Kidney glomerular epithelial cell (primary cell): Measurements from ENCODE around the gene ADSS1.
A peak's percentile ranks its signal among the peaks of the same experiment; 100 is the strongest.

Source experiments
- DNase-seq: peaks from one replicate; lab custom pipeline; 2025; lab: John Stamatoyannopoulos, UW

Gene ADSS1

DNA sequence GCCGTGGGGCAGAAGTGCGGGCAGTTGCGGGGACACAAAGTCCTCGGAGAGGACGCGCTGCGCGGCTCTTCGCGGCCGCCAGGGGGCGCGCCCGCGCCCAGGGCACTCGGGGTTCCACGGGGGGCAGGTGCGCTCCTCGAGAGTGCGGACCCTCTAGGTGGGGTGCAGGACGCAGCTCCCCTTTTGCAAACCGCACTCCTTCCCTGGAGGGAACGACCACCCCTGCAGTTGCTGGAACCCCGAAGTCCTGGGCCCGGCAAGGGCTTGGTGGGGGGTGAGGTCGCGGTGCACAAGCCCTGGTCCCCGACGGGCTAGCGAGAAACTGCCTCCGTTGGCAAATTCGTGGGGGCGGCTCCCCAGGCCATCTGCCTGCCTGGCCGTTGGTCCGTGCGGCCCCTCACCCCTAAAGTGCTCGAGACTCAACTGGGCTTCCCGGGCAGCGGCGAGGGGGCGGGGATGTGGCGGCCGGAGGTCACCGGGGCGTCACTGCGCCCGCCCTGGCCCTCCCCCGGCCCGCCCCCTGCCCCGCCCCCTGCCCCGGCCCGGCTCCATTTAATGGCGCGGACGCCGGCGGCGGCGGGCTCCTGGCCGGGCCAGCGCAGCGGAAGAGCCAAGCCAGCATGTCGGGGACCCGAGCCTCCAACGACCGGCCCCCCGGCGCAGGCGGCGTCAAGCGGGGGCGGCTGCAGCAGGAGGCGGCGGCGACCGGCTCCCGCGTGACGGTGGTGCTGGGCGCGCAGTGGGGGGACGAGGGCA, at the start of gene ADSS1:
Gene ADSS1 (plus strand): TSS at position 579 of the 756 bp plus-strand sequence. CDS start 42 bp downstream, at position 621.
- peak; percentile 38 for DNase-seq

- no peak for DNase-seq
Measured at GRCh38 chr14:104675447-104675846, 48.6 kb upstream of the ADSS1 start.

GRCh38 chr14:104676130-104676693, 47.8 kb upstream of the ADSS1 start:
- DNase-seq, result no peak

DNA sequence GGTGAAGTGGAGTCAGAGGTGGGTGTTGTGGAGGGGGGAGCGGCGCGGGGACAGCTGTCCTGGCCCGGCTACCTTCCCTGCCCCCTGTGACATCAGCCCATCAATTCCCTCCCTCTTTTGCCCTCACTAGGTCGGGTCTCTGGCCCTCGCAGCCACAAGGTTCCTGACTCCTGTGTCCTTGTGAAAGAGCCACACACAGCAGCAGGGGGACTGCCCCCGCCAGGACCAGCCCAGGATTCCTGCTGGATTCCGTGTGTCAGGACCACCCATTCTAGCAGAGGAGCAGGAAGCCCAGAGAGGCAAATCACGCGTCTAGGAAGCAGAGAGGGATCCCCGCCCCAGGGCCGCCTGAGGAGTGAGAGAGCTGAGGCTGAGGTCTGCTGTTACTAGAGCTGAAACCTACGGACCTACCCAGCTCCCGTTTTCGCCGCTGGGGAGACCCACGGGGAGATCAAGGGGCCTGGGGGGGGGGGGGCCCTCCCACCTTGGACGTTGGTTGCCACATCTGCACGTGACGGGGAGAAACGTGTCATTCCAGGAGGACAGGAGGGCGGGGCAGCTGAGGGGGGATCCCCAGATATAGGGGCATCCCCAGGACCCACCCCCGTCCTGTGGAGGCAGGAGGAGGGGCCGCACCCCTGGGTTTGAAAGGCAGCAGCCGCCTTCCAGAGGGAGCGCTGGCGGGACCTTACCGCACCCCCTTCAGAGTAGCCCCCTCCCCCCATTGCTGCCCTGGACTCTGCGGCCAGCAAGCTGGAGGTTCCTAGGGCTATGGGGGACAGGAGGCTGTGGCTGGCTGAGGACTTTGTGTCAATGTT, 47.1 kb upstream of the ADSS1 start:
- no peak for DNase-seq

DNA sequence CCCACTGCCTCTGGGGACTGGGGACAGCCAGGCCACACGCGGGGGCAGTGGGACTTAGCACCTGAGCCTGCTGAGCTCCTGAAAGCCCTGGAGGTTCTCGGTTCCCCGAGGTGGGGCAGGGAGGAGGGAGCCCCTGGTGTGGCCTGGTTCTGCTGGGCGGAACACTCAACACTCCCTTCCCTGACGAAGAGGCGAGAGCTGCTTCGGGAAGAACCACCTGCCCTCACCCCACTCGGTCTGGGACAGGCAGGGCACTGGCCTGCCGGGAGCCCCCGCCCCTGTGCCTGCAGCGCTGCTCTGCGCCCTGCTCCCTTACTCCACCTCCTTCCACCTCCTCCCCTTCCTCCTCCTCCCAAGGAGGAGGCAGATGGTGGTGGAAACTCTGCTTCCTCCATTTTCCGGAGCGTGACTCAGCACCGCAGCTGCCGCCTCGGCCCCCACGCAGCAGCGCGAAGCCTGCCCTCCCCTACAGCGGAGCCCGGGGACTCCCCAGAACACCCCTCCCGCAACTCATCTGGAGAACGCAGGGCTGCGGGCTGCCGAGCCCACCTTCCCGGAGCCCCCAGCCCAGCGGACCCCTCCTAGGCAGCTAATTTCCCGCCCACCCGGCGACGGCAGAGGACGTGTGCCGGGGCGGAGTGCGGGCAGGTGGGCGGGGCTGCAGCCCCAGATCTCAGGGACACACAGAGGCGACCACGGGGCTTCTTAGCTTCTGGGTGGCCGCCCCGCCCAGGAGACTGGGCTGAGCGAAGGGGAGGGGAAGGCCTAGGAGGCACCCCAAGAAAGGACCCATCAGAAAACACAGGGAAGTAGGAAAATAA, 46.3 kb upstream of the ADSS1 start:
- peak; percentile 64 for DNase-seq

DNA sequence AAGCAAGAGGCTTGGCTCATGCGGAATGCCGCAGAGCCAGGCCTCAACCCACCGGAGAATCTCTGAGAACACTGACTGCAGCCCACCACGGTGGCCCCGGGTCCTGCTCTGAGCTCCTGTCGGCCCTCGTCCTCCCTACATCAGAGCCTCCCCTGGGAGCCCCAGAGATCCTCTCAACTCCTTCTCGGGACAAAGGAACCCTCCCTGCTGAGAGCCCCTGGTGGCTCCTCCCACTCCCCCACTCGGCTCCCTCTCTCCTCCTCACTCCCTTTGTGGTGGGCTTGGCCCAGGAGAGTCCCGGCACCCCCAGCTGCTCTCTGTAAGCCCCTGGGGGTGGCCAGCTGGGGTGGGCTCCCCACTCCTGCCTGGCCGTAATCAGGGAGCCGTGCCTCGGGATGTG, 45.7 kb upstream of the ADSS1 start:
- no peak for DNase-seq

DNA sequence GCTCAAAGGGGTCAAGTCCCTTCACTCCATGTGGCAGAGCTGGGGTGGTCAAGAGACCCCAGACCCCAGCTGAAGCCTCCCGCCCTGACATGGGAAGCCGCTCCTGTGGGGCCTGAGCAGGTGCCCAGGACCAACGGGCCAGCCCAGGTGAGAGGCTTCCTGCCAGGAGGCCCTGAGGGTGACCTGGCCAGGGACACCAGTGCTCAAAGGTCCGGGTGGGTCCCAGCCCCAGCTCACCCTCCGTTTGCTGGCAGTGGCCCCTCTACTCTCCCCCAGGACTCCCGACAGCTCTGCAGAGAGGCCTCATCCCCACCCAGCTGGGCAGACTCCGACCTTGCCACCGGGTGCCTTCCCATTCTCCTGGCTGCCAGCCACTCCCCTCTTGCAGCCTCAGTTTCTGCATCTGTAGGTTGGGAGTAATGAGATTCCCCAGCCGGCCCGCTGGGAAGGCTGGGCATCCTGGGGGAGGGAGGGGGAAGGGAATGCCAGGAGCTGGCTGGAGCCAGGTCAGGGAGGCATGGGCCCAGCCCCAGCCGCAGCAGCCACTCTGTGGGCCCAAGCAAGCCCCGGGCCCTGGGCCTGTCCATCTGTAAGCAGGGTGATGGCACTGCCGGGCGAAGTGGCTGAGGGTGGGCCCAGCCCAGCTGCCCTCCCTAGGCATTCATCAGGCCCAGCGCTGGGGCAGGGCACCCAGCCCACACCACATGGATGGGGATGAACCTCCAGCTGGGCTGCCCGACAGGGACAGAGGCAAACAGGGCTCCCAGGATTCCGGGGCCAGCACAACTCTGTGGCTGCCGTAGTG, 44.9 kb upstream of the ADSS1 start:
- no peak for DNase-seq

DNA sequence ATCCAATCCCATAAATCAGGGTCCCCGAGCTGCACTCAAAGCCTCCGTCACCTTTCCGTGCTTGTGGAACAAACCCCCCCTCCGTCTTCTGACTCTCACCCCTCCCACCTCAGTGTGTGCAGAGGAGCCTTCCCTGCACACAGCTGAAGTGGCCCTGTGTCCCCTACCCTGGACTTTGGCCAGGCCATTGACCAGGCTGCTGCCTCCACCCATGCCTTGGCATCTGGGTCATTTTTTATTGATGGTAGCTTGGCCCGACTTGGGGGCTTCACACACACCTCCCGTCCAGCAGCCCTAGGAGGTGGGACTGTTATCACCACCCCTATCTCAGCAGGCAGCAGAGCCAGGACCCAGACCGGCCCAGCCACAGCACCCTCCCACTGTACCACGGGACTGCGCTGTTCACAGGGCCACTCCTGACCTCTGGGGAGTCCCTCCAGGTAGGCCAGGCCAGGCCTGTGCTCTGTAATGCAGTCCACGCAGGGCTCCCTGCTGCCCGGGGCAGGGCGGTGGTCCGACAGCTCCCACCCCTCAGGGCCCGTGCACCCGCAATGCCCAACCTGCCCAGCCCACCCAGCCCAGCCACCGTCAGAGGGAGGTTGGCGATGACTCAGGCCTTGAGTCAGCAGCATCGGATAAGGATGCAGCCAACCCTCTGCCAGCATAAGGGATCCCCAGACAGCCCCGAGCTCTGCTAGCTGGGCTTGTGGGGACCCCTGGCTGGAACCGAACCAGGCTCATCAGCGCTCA, 43.8 kb upstream of the ADSS1 start:
- DNase-seq, result peak; percentile 48

GRCh38 chr14:104680806-104681688, 43.0 kb upstream of the ADSS1 start:
- DNase-seq, result peak; percentile 67

DNA sequence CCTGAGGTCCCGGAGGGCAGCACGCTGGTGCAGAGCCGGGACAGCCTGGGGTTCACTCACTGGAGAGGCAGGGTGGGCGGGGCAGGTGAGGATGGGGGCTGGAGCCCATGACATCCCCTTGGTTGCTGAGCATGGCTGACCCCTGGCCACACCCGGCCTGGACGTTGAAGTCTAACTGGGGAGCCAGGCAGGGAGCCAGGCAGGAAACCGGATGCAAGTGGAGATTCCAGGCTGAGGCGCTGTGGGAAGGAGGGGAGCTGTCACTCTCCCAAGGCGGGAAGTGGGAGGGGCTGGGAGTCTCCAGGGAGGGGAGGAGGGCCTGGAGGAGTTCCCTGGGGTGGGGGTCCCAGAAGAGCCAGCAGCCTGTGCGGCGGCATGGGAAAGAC, 42.3 kb upstream of the ADSS1 start:
- DNase-seq, result peak; percentile 87

- DNase-seq, result no peak
Measured at GRCh38 chr14:104682107-104682593, 41.9 kb upstream of the ADSS1 start.

DNA sequence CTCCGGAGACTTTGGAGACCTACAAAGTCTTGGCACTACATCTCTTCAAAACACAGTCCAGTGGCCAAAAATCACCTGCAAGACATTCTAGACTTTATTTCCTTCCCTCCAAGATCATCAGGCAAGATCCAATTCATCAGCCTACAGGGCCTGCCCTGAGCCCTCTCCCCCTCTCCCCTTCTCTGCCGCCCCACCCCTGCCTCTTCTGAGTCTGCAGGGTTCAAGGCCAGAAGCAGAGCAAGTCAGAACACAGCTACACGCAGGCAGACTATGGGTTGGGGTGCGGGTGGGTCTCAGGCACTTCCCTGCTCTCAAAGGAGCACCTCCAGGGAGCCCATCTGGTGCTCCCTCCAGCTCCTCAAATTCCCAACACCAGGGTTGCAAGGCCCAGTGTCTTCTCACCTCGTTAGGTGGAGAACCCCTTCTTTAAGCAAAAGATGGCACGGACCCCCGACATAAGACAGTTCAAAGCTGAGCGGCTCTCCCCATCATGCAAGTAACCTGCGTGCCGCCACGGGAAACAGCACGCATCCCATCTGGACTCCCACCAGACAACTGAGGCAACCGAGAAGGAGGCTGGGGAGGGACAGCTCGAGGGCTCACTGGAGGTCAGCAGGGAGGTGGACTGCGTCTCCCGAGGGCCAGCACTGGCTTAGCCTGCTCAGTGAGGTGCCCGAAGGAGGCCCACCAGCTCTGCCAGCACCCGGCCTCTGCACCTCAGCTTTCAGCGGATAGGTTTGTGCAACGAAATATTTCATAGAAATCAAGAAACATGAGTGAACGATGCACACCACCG, 40.2 kb upstream of the ADSS1 start:
- no peak for DNase-seq

DNA sequence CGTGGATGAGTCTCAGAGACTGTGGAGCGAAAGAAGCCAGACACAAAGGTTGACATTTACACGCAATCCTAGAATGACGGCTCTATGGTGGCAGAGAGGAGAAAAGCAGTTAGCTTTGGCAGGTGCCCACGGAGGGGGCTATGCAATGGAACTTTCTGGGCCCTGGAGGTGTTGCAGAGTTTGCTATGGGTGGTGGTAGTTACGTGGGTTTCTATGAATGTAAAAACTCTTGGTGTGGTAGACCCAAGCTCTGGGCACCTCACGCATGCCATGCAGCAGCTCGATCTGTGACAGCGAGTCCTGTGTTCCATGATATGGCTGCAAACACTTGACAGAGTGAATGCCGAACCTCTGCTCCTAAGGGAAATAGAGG, 39.6 kb upstream of the ADSS1 start:
- DNase-seq, result no peak

GRCh38 chr14:104685216-104685997, 38.6 kb upstream of the ADSS1 start:
- no peak for DNase-seq

GRCh38 chr14:104685998-104686610, 37.9 kb upstream of the ADSS1 start:
- no peak for DNase-seq

DNA sequence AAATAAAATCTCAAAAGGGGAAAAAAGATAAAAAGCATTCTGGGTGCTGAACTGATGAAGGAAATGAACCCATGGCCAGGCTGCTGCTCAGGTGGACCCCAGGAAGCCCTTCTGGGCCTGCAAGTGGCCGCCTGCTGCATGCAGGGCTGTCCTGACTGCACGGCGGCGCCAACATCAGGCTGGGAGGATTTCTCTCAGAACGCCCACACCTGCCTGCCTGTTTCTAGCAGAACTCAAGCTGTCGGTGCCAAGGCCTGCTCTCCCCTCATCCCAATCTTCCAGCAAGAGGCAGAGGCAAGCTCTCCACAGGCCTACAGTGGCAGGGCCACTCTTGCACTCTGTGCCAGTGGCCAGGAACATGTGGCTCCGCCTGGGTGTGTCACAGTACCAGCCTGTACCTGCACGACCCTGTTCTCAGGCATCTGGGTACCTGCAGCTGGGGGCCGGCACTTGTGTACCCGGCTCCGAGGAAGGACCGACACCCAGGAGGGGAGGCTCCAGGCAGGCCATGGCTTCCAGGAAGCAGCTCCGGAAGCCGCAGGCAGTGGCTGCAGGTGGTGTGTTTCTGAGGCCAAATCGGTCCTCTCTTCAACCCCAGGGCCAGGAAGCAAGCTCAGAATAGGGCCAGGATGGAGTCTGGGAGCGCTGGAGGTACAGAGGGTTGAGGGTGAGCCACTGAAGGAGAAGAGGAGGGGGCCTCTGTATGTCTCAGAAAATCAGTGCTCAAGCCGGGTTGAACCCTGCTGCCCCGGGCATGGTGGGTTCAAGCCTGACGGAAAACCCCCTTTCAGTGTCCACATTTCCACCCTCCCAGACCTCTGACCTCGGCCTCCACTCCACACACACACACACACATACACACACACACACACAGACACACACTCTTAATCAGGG, 37.2 kb upstream of the ADSS1 start:
- no peak for DNase-seq
